ENCODE measurements around the gene SLC2A6.

The SLC2A6 gene

DNA sequence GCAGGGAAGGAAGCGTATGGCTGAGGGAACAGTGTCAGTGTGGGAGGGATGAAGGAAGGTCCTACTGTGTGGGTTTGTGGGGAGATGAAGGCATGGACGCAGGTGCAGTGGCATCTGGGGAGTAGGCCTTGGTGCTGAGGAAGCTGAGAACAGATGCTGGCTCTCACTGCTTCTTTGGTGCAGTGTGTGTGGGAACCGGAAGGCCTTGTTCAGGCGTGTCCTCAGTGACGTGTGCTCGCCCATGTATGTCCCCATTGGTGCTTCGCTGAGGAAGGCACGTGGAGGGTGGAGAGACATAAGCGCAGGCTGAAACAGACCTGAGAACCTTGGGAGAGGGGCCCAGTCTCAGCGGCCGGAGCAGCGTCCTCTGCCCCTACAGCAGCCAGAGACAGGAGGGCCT lies 38.0 kb downstream of the SLC2A6 start:
- DNase-seq (ENCODE audit: low read depth in 2 of 2): no peak

GRCh38 chr9:133439337-133439736 lies 39.6 kb downstream of the SLC2A6 start:
- no peak for DNase-seq (ENCODE audit: low read depth in 2 of 2)

- DNase-seq (ENCODE audit: low read depth in 2 of 2): no peak
Observed at GRCh38 chr9:133437753-133438531, 41.0 kb downstream of the SLC2A6 start.

- DNase-seq (ENCODE audit: low read depth in 2 of 2): no peak
Observed at GRCh38 chr9:133436681-133437080, 42.2 kb downstream of the SLC2A6 start.

DNA sequence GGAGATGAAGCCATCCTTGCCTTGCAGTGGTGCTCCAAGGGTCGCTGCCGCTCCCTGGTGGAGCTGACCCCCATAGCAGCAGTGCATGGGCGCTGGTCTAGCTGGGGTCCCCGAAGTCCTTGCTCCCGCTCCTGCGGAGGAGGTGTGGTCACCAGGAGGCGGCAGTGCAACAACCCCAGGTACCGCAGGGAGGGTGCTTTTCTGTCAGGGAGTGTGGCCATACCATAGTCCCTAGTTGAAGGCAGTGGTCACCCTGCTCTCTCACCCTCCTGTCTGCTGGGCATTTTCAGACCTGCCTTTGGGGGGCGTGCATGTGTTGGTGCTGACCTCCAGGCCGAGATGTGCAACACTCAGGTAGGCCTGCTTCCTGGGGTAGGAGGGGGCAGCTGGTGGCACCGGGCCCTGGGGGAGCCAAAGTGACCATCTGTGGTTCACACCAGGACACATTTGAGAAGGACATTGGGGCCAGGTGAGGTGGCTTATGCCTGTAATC lies 45.5 kb downstream of the SLC2A6 start:
- no peak for DNase-seq (ENCODE audit: low read depth in 2 of 2)

DNA sequence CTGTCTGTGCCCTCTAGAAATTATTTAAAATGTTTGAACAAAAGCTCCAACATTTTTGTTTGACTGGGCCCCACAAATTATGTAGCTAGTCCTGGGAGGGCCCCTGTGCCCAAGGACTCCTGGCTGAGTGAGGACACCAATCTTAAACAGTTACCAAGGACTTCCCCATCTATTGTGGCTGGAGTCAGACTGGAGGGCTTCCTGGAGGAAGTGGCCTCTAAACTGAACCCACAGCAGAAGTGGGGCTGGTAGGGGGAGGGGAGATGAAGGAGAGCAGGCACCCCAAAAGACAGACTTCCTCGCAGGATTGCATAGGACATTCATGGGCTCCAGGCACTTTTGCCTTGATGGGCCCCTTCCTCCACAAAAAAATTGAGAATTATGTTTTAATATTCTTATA lies 48.7 kb downstream of the SLC2A6 start:
- no peak for DNase-seq (ENCODE audit: low read depth in 2 of 2)

GRCh38 chr9:133429641-133430161 lies 49.2 kb downstream of the SLC2A6 start:
- no peak for DNase-seq (ENCODE audit: low read depth in 2 of 2)

DNA sequence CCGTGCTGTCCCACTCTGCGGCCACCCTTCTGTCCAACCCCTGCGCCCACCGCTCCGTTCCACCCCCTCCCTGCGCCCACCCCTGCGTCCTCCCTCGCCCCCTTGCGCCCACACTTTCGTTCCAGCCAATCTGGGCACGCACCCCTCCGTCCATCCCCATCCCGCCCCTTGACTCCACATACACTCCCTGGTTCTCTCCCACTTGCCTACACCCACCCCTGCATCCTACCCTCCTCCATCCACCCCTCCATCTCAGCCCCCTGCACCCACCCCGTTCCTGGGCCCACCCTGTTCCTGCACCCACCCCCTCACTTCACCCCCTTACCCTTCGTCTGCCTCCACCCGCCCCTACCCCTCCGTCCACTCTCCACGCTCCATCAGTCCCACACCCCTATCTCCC lies 49.7 kb downstream of the SLC2A6 start:
- no peak for DNase-seq (ENCODE audit: low read depth in 2 of 2)

GRCh38 chr9:133428617-133429101 lies 50.2 kb downstream of the SLC2A6 start:
- DNase-seq (ENCODE audit: low read depth in 2 of 2): no peak

GRCh38 chr9:133427658-133428348 lies 51.1 kb downstream of the SLC2A6 start:
- no peak for DNase-seq (ENCODE audit: low read depth in 2 of 2)

DNA sequence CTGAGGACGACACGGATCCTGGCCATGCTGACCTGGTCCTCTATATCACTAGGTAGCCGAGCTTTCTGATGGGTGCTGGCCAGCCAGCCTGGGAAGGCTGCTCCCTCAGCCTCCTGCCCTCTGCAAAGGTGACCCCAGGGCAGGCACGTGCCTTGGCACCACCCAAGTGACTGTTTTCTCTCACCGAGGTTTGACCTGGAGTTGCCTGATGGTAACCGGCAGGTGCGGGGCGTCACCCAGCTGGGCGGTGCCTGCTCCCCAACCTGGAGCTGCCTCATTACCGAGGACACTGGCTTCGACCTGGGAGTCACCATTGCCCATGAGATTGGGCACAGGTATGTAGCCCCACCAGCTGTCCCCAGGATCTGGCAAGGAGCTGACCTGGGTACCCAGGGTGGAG lies 52.9 kb downstream of the SLC2A6 start:
- DNase-seq (ENCODE audit: low read depth in 2 of 2): no peak

GRCh38 chr9:133425049-133425632 lies 53.8 kb downstream of the SLC2A6 start:
- DNase-seq (ENCODE audit: low read depth in 2 of 2): no peak

GRCh38 chr9:133424187-133424586 lies 54.7 kb downstream of the SLC2A6 start:
- no peak for DNase-seq (ENCODE audit: low read depth in 2 of 2)

GRCh38 chr9:133423216-133423615 lies 55.7 kb downstream of the SLC2A6 start:
- DNase-seq (ENCODE audit: low read depth in 2 of 2): no peak

DNA sequence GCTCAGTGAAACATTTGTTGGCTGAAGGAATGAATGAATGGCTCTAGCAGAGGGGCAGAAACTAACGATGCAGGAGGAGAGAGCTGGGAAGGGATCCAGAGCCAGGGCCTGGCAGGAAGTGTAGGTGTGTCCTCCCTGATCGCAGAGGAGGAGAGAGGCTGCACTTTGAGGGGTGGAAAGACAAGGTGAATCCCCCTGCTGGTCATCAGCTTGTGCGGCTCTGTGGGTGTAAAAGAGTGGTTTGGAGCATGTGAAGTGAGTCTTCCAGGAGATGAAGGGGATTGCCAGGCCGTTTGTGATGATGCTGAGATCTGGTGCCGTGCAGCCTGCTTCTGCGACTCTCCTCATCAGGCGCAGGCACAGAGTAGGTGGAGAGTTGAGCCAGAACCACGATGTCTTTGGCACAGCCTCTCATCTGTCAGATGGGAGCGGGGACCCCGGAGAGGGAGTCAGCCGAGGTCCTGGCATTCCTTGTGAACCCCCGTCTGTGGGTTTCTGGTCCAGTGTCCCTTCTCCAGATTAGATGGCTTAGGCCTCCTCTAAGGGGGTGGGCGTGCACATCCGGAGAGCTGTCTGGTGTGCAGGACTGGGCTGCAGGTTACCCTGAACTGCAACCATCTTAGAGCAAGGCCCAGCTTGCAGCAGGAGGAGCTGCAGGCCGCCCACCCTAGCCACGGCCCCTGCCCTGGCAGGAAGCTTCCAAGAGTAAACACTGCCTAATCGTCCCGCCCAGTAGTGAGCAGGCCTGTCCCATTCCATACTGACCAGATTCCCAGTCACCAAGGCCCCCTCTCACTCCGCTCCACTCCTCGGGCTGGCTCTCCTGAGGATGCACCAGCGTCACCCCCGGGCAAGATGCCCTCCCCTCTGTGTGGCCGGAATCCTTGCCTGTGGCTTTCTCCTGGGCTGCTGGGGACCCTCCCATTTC lies 57.0 kb downstream of the SLC2A6 start, which contains the start of gene ADAMTS13:
Gene ADAMTS13 (plus strand): TSS at position 753 of the 928 bp plus-strand sequence. CDS start 77 bp downstream, at position 830.
- peak; percentile 38 to 45 for DNase-seq (ENCODE audit: low read depth in 2 of 2)
